GM12878 (cell line): ENCODE measurements around the gene TEX261. TPM values are rescaled to one million over a fixed set of nuclear protein-coding genes. Genes with fewer than 3 reads are reported as not detected.

Source experiments
- ATAC-seq: fragments of 200-7000 bp; cut with Tn5 transposase; 3 replicates; pipeline ENCODE4 v1.9.1; 2020; ENCODE audit warnings: mild to moderate bottlenecking, moderate library complexity
- BruUV-seq: library from RNA; stranded (reverse); fragments of 400-500 nt; replicated peaks from 2 replicates; lab custom pipeline; 2021; lab: Mats Ljungman, UMichigan
- CTCF ChIA-PET: fragments of 300-600 bp; sonication (Branson Sonifier 250); formaldehyde crosslinking; extraction: SDS; loops from one replicate; lab custom pipeline; 2021; ENCODE audit warnings: inconsistent platforms; lab: Yijun Ruan, JAX
- POLR2A ChIA-PET: fragments of 350-600 bp; formaldehyde crosslinking; extraction: SDS; loops from one replicate; lab custom pipeline; 2021; ENCODE audit warnings: inconsistent platforms; lab: Charles Lee
- RAD21 ChIA-PET: fragments of 300-600 bp; sonication (Branson Sonifier 250); formaldehyde crosslinking; loops from one replicate; lab custom pipeline; 2023; ENCODE audit warnings: antibody characterized with exemption; ENCODE audit not compliant: unreplicated experiment; lab: Charles Lee
- SMC1A ChIA-PET: fragments of 300-600 bp; sonication (Branson Sonifier 250); formaldehyde crosslinking; loops from one replicate; lab custom pipeline; 2023; ENCODE audit not compliant: unreplicated experiment, uncharacterized antibody; lab: Charles Lee
- DNase-seq: peaks from one replicate; pipeline ENCODE4 v3.0.0-alpha.2; 2011; ENCODE audit warnings: low read depth, low spot score
- FAIRE-seq: peaks from 3 replicates; lab custom pipeline; 2011; peaks lifted over from hg19 to GRCh38; lab: Jason Lieb, UNC
- H2AFZ ChIP-seq: 2 replicates; pipeline ENCODE4 v1.6.0; 2011; ENCODE audit warnings: low read depth, low read length, control low read depth; ENCODE audit not compliant: control insufficient read depth
- H3K27ac ChIP-seq: 2 replicates; pipeline ENCODE4 v1.5.1; 2011; ENCODE audit warnings: control low read depth; ENCODE audit not compliant: control insufficient read depth, insufficient read depth
- H3K27me3 ChIP-seq, 2 experiments: replicated peaks in 1 of 2; 2 replicates each; pipeline versions ENCODE4 v1.6.0 to v1.6.1; 2011; ENCODE audit warnings: low read length in 1 of 2; ENCODE audit not compliant: control insufficient read depth in 2 of 2, insufficient read depth in 2 of 2
- H3K36me3 ChIP-seq, 2 experiments: 2 replicates each; pipeline ENCODE4 v1.5.1; 2011; ENCODE audit warnings: low read length in 1 of 2; ENCODE audit not compliant: control insufficient read depth in 2 of 2, insufficient read depth in 2 of 2
- H3K4me1 ChIP-seq: 2 replicates; pipeline ENCODE4 v1.6.1; 2011; ENCODE audit warnings: mild to moderate bottlenecking, low read length, moderate library complexity, mixed read lengths; ENCODE audit not compliant: control insufficient read depth, insufficient read depth
- H3K4me2 ChIP-seq: 2 replicates; pipeline ENCODE4 v1.6.0; 2011; ENCODE audit warnings: control low read depth; ENCODE audit not compliant: control insufficient read depth, insufficient read depth
- H3K4me3 ChIP-seq: fragments of 200-600 bp; sonication (generic); 2 replicates; pipeline ENCODE4 v1.5.1; 2016
- H3K79me2 ChIP-seq: 2 replicates; pipeline ENCODE4 v1.6.0; 2011; ENCODE audit warnings: low read length; ENCODE audit not compliant: control insufficient read depth, insufficient read depth
- H3K9ac ChIP-seq: 2 replicates; pipeline ENCODE4 v1.8.0; 2011; ENCODE audit warnings: low read length, control low read depth, mixed read lengths; ENCODE audit not compliant: control insufficient read depth, insufficient read depth
- H3K9me3 ChIP-seq: replicated peaks from 3 replicates; pipeline ENCODE4 v1.5.1; 2011; ENCODE audit warnings: mild to moderate bottlenecking, low read length; ENCODE audit not compliant: control insufficient read depth, insufficient read depth
- H4K20me1 ChIP-seq: 2 replicates; pipeline ENCODE4 v1.6.0; 2011; ENCODE audit not compliant: control insufficient read depth, insufficient read depth
- ASH2L ChIP-seq: fragments of 300-600, 200-600 bp; sonication (generic); IDR thresholded peaks from 2 replicates; pipeline ENCODE4 v1.6.1; 2017; ENCODE audit warnings: low read depth, mild to moderate bottlenecking, borderline replicate concordance
- HDAC2 ChIP-seq: fragments of 200-600 bp; sonication (generic); IDR thresholded peaks from 2 replicates; pipeline ENCODE4 v1.6.1; 2017
- IRF4 ChIP-seq: IDR thresholded peaks from 2 replicates; pipeline ENCODE4 v1.6.1; 2011; ENCODE audit warnings: low read depth, low read length
- JUND ChIP-seq: IDR thresholded peaks from 2 replicates; pipeline ENCODE4 v1.6.1; 2012; ENCODE audit warnings: low read depth, mild to moderate bottlenecking, low read length, improper control_type of control experiment, moderate library complexity
- LARP7 ChIP-seq: fragments of 450-650 bp; IDR thresholded peaks from 2 replicates; pipeline ENCODE4 v1.6.1; 2017; ENCODE audit warnings: mild to moderate bottlenecking
- MEF2B ChIP-seq: fragments of 450-650 bp; IDR thresholded peaks from 2 replicates; pipeline ENCODE4 v1.6.1; 2018; ENCODE audit warnings: mild to moderate bottlenecking, moderate library complexity; ENCODE audit not compliant: partially characterized antibody, poor library complexity, severe bottlenecking
- MYB ChIP-seq: fragments of 150-350 bp; IDR thresholded peaks from 2 replicates; pipeline ENCODE4 v1.6.1; 2014; ENCODE audit warnings: mild to moderate bottlenecking, low read depth, low read length, borderline replicate concordance
- MYC ChIP-seq: IDR thresholded peaks from 2 replicates; pipeline ENCODE4 v1.6.1; 2011; ENCODE audit warnings: mild to moderate bottlenecking, low read length, moderate library complexity, inconsistent platforms; ENCODE audit not compliant: insufficient read depth, insufficient replicate concordance, insufficient read length, severe bottlenecking
- POU2F2 ChIP-seq: IDR thresholded peaks from 3 replicates; pipeline ENCODE4 v1.6.1; 2011; ENCODE audit warnings: low read depth, mild to moderate bottlenecking, low read length, borderline replicate concordance
- RFX5 ChIP-seq: IDR thresholded peaks from 2 replicates; pipeline ENCODE4 v1.6.1; 2011; ENCODE audit warnings: low read depth, low read length, improper control_type of control experiment
- WRNIP1 ChIP-seq: IDR thresholded peaks from 2 replicates; pipeline ENCODE4 v1.6.1; 2011; ENCODE audit warnings: low read depth, low read length, improper control_type of control experiment, borderline replicate concordance
- ZSCAN29 ChIP-seq: fragments of 450-650 bp; IDR thresholded peaks from 2 replicates; pipeline ENCODE4 v1.6.1; 2017; ENCODE audit warnings: mild to moderate bottlenecking, moderate library complexity
- WGBS: methylation state at CpG from one replicate; pipeline ENCODE4 v1.1.6; 2016; ENCODE audit warnings: low lambda C conversion rate; ENCODE audit not compliant: insufficient replicate concordance, insufficient coverage; ENCODE audit errors: missing lambda C conversion rate; 5-methylcytosine and 5-hydroxymethylcytosine counted together
- in situ Hi-C: fragments of 300-500 bp; cut with MboI; formaldehyde crosslinking; loops from 9 replicates; pipeline ENCODE4 v1.14.3; 2018; ENCODE audit warnings: mixed read lengths
- intact Hi-C: fragments of 100-400 bp; cut with micrococcal nuclease; formaldehyde crosslinking; loops from one replicate; pipeline ENCODE4 v1.14.2; 2022; ENCODE audit not compliant: unreplicated experiment
- polyA plus RNA-seq, 11 experiments: library from polyadenylated mRNA; depleted of rRNA in 4 of 11; unstranded in 6 of 11; stranded (reverse) in 5 of 11; fragments of >200 nt; fragmentation: Nextera tagmentation in 4 of 11; fragmentation: Illumina TruSeq in 1 of 11; extraction: Ambion mirVana in 4 of 11; extraction: Trizol in 1 of 11; gene quantifications; 1 replicate in 1 of 11; 2 replicates in 10 of 11; pipeline versions ENCODE4 v1.2.1 to v1.2.3, GENCODE V29; 2011 to 2016; ENCODE audit warnings: inconsistent platforms in 2 of 11, missing spikeins in 2 of 11, low read depth in 1 of 11
- total RNA-seq, 4 experiments: library from RNA; depleted of rRNA in 3 of 4; stranded (reverse); fragments of >200 nt in 3 of 4; fragmentation: Illumina TruSeq in 1 of 4; extraction: Trizol in 1 of 4; gene quantifications; 2 replicates each; pipeline versions ENCODE4 v1.2.1 to v1.2.3, GENCODE V29; 2013 to 2021
- TF ChIP-seq, protein P1 (sequence below): fragments of 450-650 bp; IDR thresholded peaks from 2 replicates; pipeline ENCODE4 v1.6.1; 2016; ENCODE audit warnings: mild to moderate bottlenecking
- TF ChIP-seq, protein P2 (sequence below): fragments of 450-650 bp; IDR thresholded peaks from 2 replicates; pipeline ENCODE4 v1.6.1; 2014; ENCODE audit warnings: mild to moderate bottlenecking
- TF ChIP-seq, protein P3 (sequence below): fragments of 150-350 bp; IDR thresholded peaks from 2 replicates; pipeline ENCODE4 v1.6.1; 2014; ENCODE audit warnings: mild to moderate bottlenecking, low read depth, low read length
- TF ChIP-seq, protein P4 (sequence below): fragments of 450-650 bp; IDR thresholded peaks from 2 replicates; pipeline ENCODE4 v1.6.1; 2016; ENCODE audit warnings: mild to moderate bottlenecking

The TEX261 gene
- total and polyA plus RNA-seq, 10 of the 15 experiments (the other 5 are each of a cell fraction or from before 2014, with no cell fraction given) = 5.5 to 75.6 (median 40.3) TPM

DNA sequence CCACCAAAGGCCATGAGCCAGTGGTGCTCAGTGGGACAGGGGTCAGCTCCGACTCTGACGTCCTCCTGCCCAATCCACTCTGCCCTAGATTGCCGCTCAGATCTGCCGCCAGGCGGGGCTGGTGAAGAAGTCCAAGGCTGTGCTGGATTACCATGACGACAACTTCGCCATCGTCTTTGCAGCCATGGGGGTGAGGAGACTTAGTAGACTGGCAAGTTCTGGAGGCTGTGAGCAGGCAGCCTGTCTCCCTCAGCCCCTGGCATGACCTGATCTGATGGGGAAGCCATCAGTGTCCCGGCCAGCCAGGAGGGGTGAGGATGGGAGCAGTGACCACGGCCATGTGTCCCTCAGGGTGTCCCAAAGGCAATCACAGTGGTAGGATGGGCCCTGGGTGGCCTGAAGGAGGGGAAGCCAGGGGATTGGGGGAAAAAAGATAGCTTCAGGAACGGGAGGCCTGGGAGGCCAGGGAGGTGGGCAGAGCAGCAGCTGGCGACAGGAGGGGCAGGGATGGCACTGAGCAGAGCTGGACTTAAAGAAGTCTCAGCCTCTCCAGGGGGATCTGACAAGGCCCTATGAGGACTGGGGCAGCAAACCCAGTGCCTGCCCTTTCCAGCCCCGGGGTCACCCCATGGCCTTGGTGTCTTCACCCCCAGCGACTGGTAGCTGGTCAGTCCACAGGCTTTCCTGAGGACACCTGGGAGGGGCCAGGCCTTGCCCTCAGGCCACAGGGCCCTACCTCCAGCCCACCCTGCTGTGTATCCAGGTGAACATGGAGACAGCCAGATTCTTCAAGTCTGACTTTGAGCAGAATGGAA lies 33.6 kb downstream of the TEX261 start:
- Histone ChIP-seq H3K36me3 (no peaks in the 10 kb centered on the region), H3K9ac (no peak overlapping the region), H2AFZ (no peak overlapping the region), H3K4me1 (no peaks in the 10 kb centered on the region), H3K4me2 (no peak overlapping the region), H3K27ac (no peak overlapping the region), H3K27me3 (peaks cover 0 to 3% of the 10 kb centered on the region in 2 experiments; a peak in 1 of 4 replicates), H3K4me3 (no peak overlapping the region), H3K79me2 (no peaks in the 10 kb centered on the region), H3K9me3 (no peaks in the 10 kb centered on the region), H4K20me1 (no peaks in the 10 kb centered on the region)
- ATAC-seq (no peak), FAIRE-seq (no peak), DNase-seq (no peak)
- in situ Hi-C loops = no loop called here
- POLR2A ChIA-PET = no interaction called here
- CTCF ChIA-PET = interaction anchor here (1.1 to 6.7 kb wide), 6 partner anchors 11 to 91 kb away, joined by 3 to 72 read pairs (median 4); partner anchors contain the start of gene ANKRD53
- 51% methylated on average over 14 of the region's 14 CpGs for WGBS
- no TSS peak for BruUV-seq
- SMC1A ChIA-PET = no interaction called here
- RAD21 ChIA-PET = no interaction called here
- intact Hi-C loops = no loop called here
- TF ChIP-seq, protein P1, sequence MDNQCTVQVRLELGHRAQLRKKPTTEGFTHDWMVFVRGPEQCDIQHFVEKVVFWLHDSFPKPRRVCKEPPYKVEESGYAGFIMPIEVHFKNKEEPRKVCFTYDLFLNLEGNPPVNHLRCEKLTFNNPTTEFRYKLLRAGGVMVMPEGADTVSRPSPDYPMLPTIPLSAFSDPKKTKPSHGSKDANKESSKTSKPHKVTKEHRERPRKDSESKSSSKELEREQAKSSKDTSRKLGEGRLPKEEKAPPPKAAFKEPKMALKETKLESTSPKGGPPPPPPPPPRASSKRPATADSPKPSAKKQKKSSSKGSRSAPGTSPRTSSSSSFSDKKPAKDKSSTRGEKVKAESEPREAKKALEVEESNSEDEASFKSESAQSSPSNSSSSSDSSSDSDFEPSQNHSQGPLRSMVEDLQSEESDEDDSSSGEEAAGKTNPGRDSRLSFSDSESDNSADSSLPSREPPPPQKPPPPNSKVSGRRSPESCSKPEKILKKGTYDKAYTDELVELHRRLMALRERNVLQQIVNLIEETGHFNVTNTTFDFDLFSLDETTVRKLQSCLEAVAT = no peak
- TF ChIP-seq JUND (no peak), WRNIP1 (no peak), MYB (no peak), RFX5 (no peak), MEF2B (no peak), LARP7 (no peak), ZSCAN29 (no peak), MYC (no peak), ASH2L (no peak), HDAC2 (no peak), IRF4 (no peak), POU2F2 (no peak)
- TF ChIP-seq, protein P2, sequence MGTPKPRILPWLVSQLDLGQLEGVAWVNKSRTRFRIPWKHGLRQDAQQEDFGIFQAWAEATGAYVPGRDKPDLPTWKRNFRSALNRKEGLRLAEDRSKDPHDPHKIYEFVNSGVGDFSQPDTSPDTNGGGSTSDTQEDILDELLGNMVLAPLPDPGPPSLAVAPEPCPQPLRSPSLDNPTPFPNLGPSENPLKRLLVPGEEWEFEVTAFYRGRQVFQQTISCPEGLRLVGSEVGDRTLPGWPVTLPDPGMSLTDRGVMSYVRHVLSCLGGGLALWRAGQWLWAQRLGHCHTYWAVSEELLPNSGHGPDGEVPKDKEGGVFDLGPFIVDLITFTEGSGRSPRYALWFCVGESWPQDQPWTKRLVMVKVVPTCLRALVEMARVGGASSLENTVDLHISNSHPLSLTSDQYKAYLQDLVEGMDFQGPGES = no peak
- TF ChIP-seq, protein P3, sequence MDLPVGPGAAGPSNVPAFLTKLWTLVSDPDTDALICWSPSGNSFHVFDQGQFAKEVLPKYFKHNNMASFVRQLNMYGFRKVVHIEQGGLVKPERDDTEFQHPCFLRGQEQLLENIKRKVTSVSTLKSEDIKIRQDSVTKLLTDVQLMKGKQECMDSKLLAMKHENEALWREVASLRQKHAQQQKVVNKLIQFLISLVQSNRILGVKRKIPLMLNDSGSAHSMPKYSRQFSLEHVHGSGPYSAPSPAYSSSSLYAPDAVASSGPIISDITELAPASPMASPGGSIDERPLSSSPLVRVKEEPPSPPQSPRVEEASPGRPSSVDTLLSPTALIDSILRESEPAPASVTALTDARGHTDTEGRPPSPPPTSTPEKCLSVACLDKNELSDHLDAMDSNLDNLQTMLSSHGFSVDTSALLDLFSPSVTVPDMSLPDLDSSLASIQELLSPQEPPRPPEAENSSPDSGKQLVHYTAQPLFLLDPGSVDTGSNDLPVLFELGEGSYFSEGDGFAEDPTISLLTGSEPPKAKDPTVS = no peak
- TF ChIP-seq, protein P4, sequence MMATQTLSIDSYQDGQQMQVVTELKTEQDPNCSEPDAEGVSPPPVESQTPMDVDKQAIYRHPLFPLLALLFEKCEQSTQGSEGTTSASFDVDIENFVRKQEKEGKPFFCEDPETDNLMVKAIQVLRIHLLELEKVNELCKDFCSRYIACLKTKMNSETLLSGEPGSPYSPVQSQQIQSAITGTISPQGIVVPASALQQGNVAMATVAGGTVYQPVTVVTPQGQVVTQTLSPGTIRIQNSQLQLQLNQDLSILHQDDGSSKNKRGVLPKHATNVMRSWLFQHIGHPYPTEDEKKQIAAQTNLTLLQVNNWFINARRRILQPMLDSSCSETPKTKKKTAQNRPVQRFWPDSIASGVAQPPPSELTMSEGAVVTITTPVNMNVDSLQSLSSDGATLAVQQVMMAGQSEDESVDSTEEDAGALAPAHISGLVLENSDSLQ = no peak
